CD8-positive, alpha-beta memory T cell (primary cell): ENCODE measurements around the gene SRL. TPM values are rescaled to one million over a fixed set of nuclear protein-coding genes. Genes with fewer than 3 reads are reported as not detected.
A peak's percentile ranks its signal among the peaks of the same experiment; 100 is the strongest.

Source experiments
- CTCF ChIA-PET: fragments of 350-600 bp; sonication (Branson Sonifier 250); formaldehyde crosslinking; loops from one replicate; lab custom pipeline; 2021; ENCODE audit warnings: antibody characterized with exemption; lab: Charles Lee
- POLR2A ChIA-PET: fragments of 350-600 bp; sonication (Branson Sonifier 250); formaldehyde crosslinking; loops from one replicate; lab custom pipeline; 2021; ENCODE audit warnings: antibody characterized with exemption; lab: Charles Lee
- DNase-seq, 5 donors: peaks; one replicate each; pipeline versions ENCODE4 v3.0.0 to v3.0.0-alpha.2; 2020 to 2022; ENCODE audit warnings: mixed read lengths in 1 of 5
- H3K27ac ChIP-seq: one replicate; pipeline ENCODE4 v1.7.0; 2013; ENCODE audit warnings: low read depth, mild to moderate bottlenecking, low read length, moderate library complexity
- H3K27me3 ChIP-seq: 2 replicates; pipeline ENCODE4 v1.7.0; 2013; ENCODE audit warnings: low read length, mild to moderate bottlenecking; ENCODE audit not compliant: insufficient read depth, poor library complexity, severe bottlenecking
- H3K36me3 ChIP-seq: 2 replicates; pipeline ENCODE4 v1.7.0; 2013; ENCODE audit warnings: mild to moderate bottlenecking, low read length, moderate library complexity; ENCODE audit not compliant: insufficient read depth
- H3K4me1 ChIP-seq: 2 replicates; pipeline ENCODE4 v1.7.0; 2013; ENCODE audit warnings: mild to moderate bottlenecking, low read length, moderate library complexity; ENCODE audit not compliant: insufficient read depth
- H3K4me3 ChIP-seq: 2 replicates; pipeline ENCODE4 v1.7.0; 2013; ENCODE audit warnings: mild to moderate bottlenecking, low read length
- H3K9me3 ChIP-seq: 2 replicates; pipeline ENCODE4 v1.7.0; 2013; ENCODE audit warnings: mild to moderate bottlenecking, low read length
- H3K27ac Mint-ChIP-seq, 8 donors: one replicate each; pipeline ENCODE4 v1.8.0; 2020 to 2021; ENCODE audit warnings: mixed read lengths in 8 of 8, mild to moderate bottlenecking in 6 of 8, inconsistent platforms in 3 of 8, moderate library complexity in 3 of 8
- H3K27me3 Mint-ChIP-seq, 2 donors: one replicate each; pipeline ENCODE4 v1.8.0; 2020 to 2021; ENCODE audit warnings: mixed read lengths in 2 of 2, mild to moderate bottlenecking in 1 of 2, moderate library complexity in 1 of 2
- H3K36me3 Mint-ChIP-seq, 3 donors: one replicate each; pipeline ENCODE4 v1.8.0; 2020 to 2021; ENCODE audit warnings: mixed read lengths in 3 of 3, inconsistent platforms in 1 of 3, mild to moderate bottlenecking in 1 of 3
- H3K4me1 Mint-ChIP-seq, 3 donors: one replicate each; pipeline ENCODE4 v1.8.0; 2020 to 2021; ENCODE audit warnings: mixed read lengths in 3 of 3, inconsistent platforms in 1 of 3, mild to moderate bottlenecking in 1 of 3
- H3K4me3 Mint-ChIP-seq, 7 donors: one replicate each; pipeline ENCODE4 v1.8.0; 2020 to 2021; ENCODE audit warnings: mixed read lengths in 7 of 7, mild to moderate bottlenecking in 6 of 7, moderate library complexity in 4 of 7, inconsistent platforms in 2 of 7
- H3K9me3 Mint-ChIP-seq, 5 donors: one replicate each; pipeline ENCODE4 v1.8.0; 2020 to 2022; ENCODE audit warnings: mixed read lengths in 5 of 5, mild to moderate bottlenecking in 3 of 5, moderate library complexity in 2 of 5, inconsistent platforms in 1 of 5
- polyA plus RNA-seq: library from polyadenylated mRNA; unstranded; fragments of 300-500 nt; fragmentation: Illumina TruSeq; gene quantifications from one replicate; pipeline ENCODE4 v1.2.3, GENCODE V29; 2021
- total RNA-seq, 2 experiments: library from RNA; stranded (reverse); gene quantifications; one replicate each; pipeline ENCODE4 v1.2.3, GENCODE V29; 2021

Gene SRL
- total and polyA plus RNA-seq, 3 experiments from 2014 or later: not detected

- no peak for DNase-seq
- Histone ChIP-seq H3K36me3 (no peaks in the 10 kb centered on the region), H3K27ac (no peak overlapping the region), H3K4me3 (no peak overlapping the region), H3K9me3 (no peaks in the 10 kb centered on the region), H3K27me3 (no peaks in the 10 kb centered on the region), H3K4me1 (peaks cover 10% of the 10 kb centered on the region)
- peaks cover 14 to 32% (median 14%) of the 10 kb centered on the region in 3 donors for H3K4me1 Mint-ChIP-seq
- ChIA-PET CTCF (interaction anchor here (1.2 to 8.3 kb wide), 2 partner anchors 17 to 58 kb away, joined by 3 to 83 read pairs; no protein-coding TSS in a partner anchor), POLR2A (no interaction called here)
- H3K27ac Mint-ChIP-seq: peak overlapping the region in 3 of 8 donors; percentile 29 to 98 (median 33)
- peak overlapping the region in 6 of 7 donors; percentile 86 to 99 (median 89) for H3K4me3 Mint-ChIP-seq
- peaks cover 0 to 2% (median 0%) of the 10 kb centered on the region in 5 donors for H3K9me3 Mint-ChIP-seq
- peaks cover 0 to 5% of the 10 kb centered on the region in 2 donors for H3K27me3 Mint-ChIP-seq
- H3K36me3 Mint-ChIP-seq: peaks cover 0 to 9% (median 0%) of the 10 kb centered on the region in 3 donors
Observed at GRCh38 chr16:4270091-4270490, 28.2 kb upstream of the SRL start.

GRCh38 chr16:4266372-4266771 lies 24.5 kb upstream of the SRL start:
- H3K27me3 Mint-ChIP-seq: no peaks in the 10 kb centered on the region
- H3K36me3 ChIP-seq: peaks cover 10% of the 10 kb centered on the region
- peaks cover 10% of the 10 kb centered on the region for H3K4me1 ChIP-seq
- H3K27me3 ChIP-seq: no peaks in the 10 kb centered on the region
- CTCF ChIA-PET: interaction anchor here (2.5 kb wide), 1 partner anchor 12 kb away, joined by 13 read pairs; no protein-coding TSS in a partner anchor
- H3K9me3 Mint-ChIP-seq: no peaks in the 10 kb centered on the region
- POLR2A ChIA-PET: no interaction called here
- H3K4me3 Mint-ChIP-seq: no peak overlapping the region
- DNase-seq: no peak
- peak overlapping the region in 1 of 8 donors; percentile 29 for H3K27ac Mint-ChIP-seq
- no peak overlapping the region for H3K27ac ChIP-seq
- peaks cover 10 to 26% (median 13%) of the 10 kb centered on the region in 3 donors for H3K4me1 Mint-ChIP-seq
- H3K36me3 Mint-ChIP-seq: peaks cover 0 to 19% (median 3%) of the 10 kb centered on the region in 3 donors
- H3K4me3 ChIP-seq: no peak overlapping the region
- H3K9me3 ChIP-seq: no peaks in the 10 kb centered on the region

- no peaks in the 10 kb centered on the region for H3K9me3 ChIP-seq
- H3K4me3 ChIP-seq: no peak overlapping the region
- ChIA-PET CTCF (interaction anchor here (1.2 to 2.5 kb wide), 2 partner anchors 8 to 11 kb away, joined by 3 to 13 read pairs; no protein-coding TSS in a partner anchor), POLR2A (no interaction called here)
- H3K36me3 Mint-ChIP-seq: peaks cover 0 to 23% (median 3%) of the 10 kb centered on the region in 3 donors
- peaks cover 4% of the 10 kb centered on the region for H3K4me1 ChIP-seq
- DNase-seq: no peak
- H3K4me1 Mint-ChIP-seq: peaks cover 7 to 21% (median 7%) of the 10 kb centered on the region in 3 donors
- no peaks in the 10 kb centered on the region for H3K27me3 Mint-ChIP-seq
- no peak overlapping the region for H3K27ac ChIP-seq
- H3K36me3 ChIP-seq: peaks cover 12% of the 10 kb centered on the region
- no peak overlapping the region for H3K4me3 Mint-ChIP-seq
- H3K9me3 Mint-ChIP-seq: no peaks in the 10 kb centered on the region
- peak overlapping the region in 2 of 8 donors; percentile 13 to 29 for H3K27ac Mint-ChIP-seq
- H3K27me3 ChIP-seq: no peaks in the 10 kb centered on the region
Observed at GRCh38 chr16:4265676-4266075, 23.8 kb upstream of the SRL start.

- Histone ChIP-seq H3K27me3 (no peaks in the 10 kb centered on the region), H3K4me3 (no peak overlapping the region), H3K27ac (peak overlapping the region; percentile 4), H3K4me1 (no peaks in the 10 kb centered on the region), H3K9me3 (no peaks in the 10 kb centered on the region), H3K36me3 (peaks cover 12% of the 10 kb centered on the region)
- POLR2A ChIA-PET: no interaction called here
- Mint-ChIP-seq H3K27me3 (no peaks in the 10 kb centered on the region), H3K27ac (peak overlapping the region in 1 of 8 donors; percentile 41), H3K4me1 (peaks cover 6 to 12% (median 7%) of the 10 kb centered on the region in 3 donors), H3K36me3 (peaks cover 0 to 29% (median 3%) of the 10 kb centered on the region in 3 donors), H3K9me3 (no peaks in the 10 kb centered on the region), H3K4me3 (no peak overlapping the region)
- CTCF ChIA-PET: interaction anchor here (1.2 to 2.5 kb wide), 2 partner anchors 9 to 10 kb away, joined by 3 to 13 read pairs; no protein-coding TSS in a partner anchor
- DNase-seq: no peak
Observed at GRCh38 chr16:4264546-4264945, 22.7 kb upstream of the SRL start.

GRCh38 chr16:4263504-4264436 lies 21.9 kb upstream of the SRL start:
- CTCF ChIA-PET: interaction anchor here (2.1 kb wide), 1 partner anchor 10 kb away, joined by 10 read pairs; no protein-coding TSS in a partner anchor
- POLR2A ChIA-PET: no interaction called here
- H3K4me3 Mint-ChIP-seq: no peak overlapping the region

GRCh38 chr16:4262303-4262835 lies 20.5 kb upstream of the SRL start:
- ChIA-PET CTCF (interaction anchor here (2.1 kb wide), 1 partner anchor 9 kb away, joined by 10 read pairs; no protein-coding TSS in a partner anchor), POLR2A (no interaction called here)
- H3K4me1 Mint-ChIP-seq: peaks cover 1 to 6% (median 2%) of the 10 kb centered on the region in 3 donors
- H3K4me3 Mint-ChIP-seq: no peak overlapping the region
- H3K27ac ChIP-seq: no peak overlapping the region
- H3K27me3 Mint-ChIP-seq: no peaks in the 10 kb centered on the region
- H3K9me3 Mint-ChIP-seq: no peaks in the 10 kb centered on the region
- peaks cover 12% of the 10 kb centered on the region for H3K36me3 ChIP-seq
- H3K27me3 ChIP-seq: no peaks in the 10 kb centered on the region
- DNase-seq: no peak
- no peaks in the 10 kb centered on the region for H3K4me1 ChIP-seq
- H3K4me3 ChIP-seq: no peak overlapping the region
- peaks cover 0 to 34% (median 3%) of the 10 kb centered on the region in 3 donors for H3K36me3 Mint-ChIP-seq
- no peaks in the 10 kb centered on the region for H3K9me3 ChIP-seq
- H3K27ac Mint-ChIP-seq: peak overlapping the region in 1 of 8 donors; percentile 76

More at GRCh38 chr16:4263504-4264436, 21.9 kb upstream of the SRL start:
- Histone ChIP-seq H3K4me3 (no peak overlapping the region), H3K27me3 (no peaks in the 10 kb centered on the region), H3K36me3 (peaks cover 12% of the 10 kb centered on the region), H3K4me1 (no peaks in the 10 kb centered on the region), H3K9me3 (no peaks in the 10 kb centered on the region), H3K27ac (peak overlapping the region; percentile 4)
- H3K9me3 Mint-ChIP-seq: no peaks in the 10 kb centered on the region
- peaks cover 6 to 12% (median 7%) of the 10 kb centered on the region in 3 donors for H3K4me1 Mint-ChIP-seq
- no peaks in the 10 kb centered on the region for H3K27me3 Mint-ChIP-seq
- H3K36me3 Mint-ChIP-seq: peaks cover 0 to 32% (median 3%) of the 10 kb centered on the region in 3 donors
- DNase-seq: no peak
- H3K27ac Mint-ChIP-seq: peak overlapping the region in 2 of 8 donors; percentile 8 to 19

- Mint-ChIP-seq H3K27ac (peak overlapping the region in 2 of 8 donors; percentile 38 to 46), H3K27me3 (no peaks in the 10 kb centered on the region), H3K36me3 (peaks cover 0 to 37% (median 3%) of the 10 kb centered on the region in 3 donors), H3K9me3 (no peaks in the 10 kb centered on the region), H3K4me3 (no peak overlapping the region), H3K4me1 (peaks cover 0 to 4% (median 2%) of the 10 kb centered on the region in 3 donors)
- H3K4me3 ChIP-seq: no peak overlapping the region
- no peak overlapping the region for H3K27ac ChIP-seq
- no peaks in the 10 kb centered on the region for H3K4me1 ChIP-seq
- no peaks in the 10 kb centered on the region for H3K27me3 ChIP-seq
- H3K9me3 ChIP-seq: no peaks in the 10 kb centered on the region
- ChIA-PET POLR2A (no interaction called here), CTCF (interaction anchor here (1.4 kb wide), 1 partner anchor 279 kb away, joined by 4 read pairs; no protein-coding TSS in a partner anchor)
- peak in 3 of 5 donors; percentile 7 to 37 (median 10) for DNase-seq
- peaks cover 12% of the 10 kb centered on the region for H3K36me3 ChIP-seq
Observed at GRCh38 chr16:4261557-4262172, 19.8 kb upstream of the SRL start.
